SK-N-SH treated with all-trans-retinoic acid at 6 μM for 48 hours (cell line): ENCODE data around the gene PCDHB3.
"Not testable (repeated sequence)": the region's sequence is repeated elsewhere in the genome, so short reads cannot be mapped to it uniquely, and the experiment has no call there.

Experiments
- ATAC-seq: fragments of 200-7000 bp; cut with Tn5 transposase; 3 replicates; pipeline ENCODE4 v1.9.1; 2020; ENCODE audit warnings: mild to moderate bottlenecking, moderate library complexity
- ARNTL ChIP-seq: fragments of 450-650 bp; formaldehyde crosslinking; IDR thresholded peaks from 2 replicates; pipeline ENCODE4 v1.5.0; 2020; ENCODE audit warnings: low read depth, mild to moderate bottlenecking, moderate library complexity, borderline replicate concordance
- BACH2 ChIP-seq: fragments of 250-450 bp; sonication (Bioruptor Pico); IDR thresholded peaks from 2 replicates; pipeline ENCODE4 v1.9.0; 2021; ENCODE audit warnings: mild to moderate bottlenecking, borderline replicate concordance
- CSDC2 ChIP-seq: fragments of 250-450 bp; sonication (Bioruptor Pico); IDR thresholded peaks from 2 replicates; pipeline ENCODE4 v1.5.0; 2020; ENCODE audit warnings: mild to moderate bottlenecking, moderate library complexity
- ESRRG ChIP-seq: fragments of 250-450 bp; sonication (Bioruptor Pico); IDR thresholded peaks from 2 replicates; pipeline ENCODE4 v1.6.1; 2021; ENCODE audit warnings: mild to moderate bottlenecking
- GLIS3 ChIP-seq: fragments of 250-450 bp; sonication (Bioruptor Pico); IDR thresholded peaks from 2 replicates; pipeline ENCODE4 v1.5.0; 2020; ENCODE audit warnings: mild to moderate bottlenecking, moderate library complexity
- PPARA ChIP-seq: fragments of 250-450 bp; sonication (Bioruptor Pico); IDR thresholded peaks from 2 replicates; pipeline ENCODE4 v1.5.0; 2020; ENCODE audit warnings: mild to moderate bottlenecking, borderline replicate concordance
- TCF4 ChIP-seq: fragments of 250-450 bp; sonication (Bioruptor Pico); IDR thresholded peaks from 2 replicates; pipeline ENCODE4 v1.8.0; 2021; ENCODE audit warnings: mild to moderate bottlenecking, moderate library complexity, borderline replicate concordance
- ZC3H10 ChIP-seq: fragments of 250-450 bp; sonication (Bioruptor Pico); IDR thresholded peaks from 2 replicates; pipeline ENCODE4 v1.5.1; 2021; ENCODE audit warnings: mild to moderate bottlenecking, moderate library complexity
- ZFP30 ChIP-seq: fragments of 450-650 bp; formaldehyde crosslinking; IDR thresholded peaks from 2 replicates; pipeline ENCODE4 v1.5.0; 2022; ENCODE audit warnings: mild to moderate bottlenecking, moderate library complexity
- ZNF565 ChIP-seq: fragments of 450-650 bp; formaldehyde crosslinking; conservative IDR thresholded peaks from 2 replicates; pipeline ENCODE4 v1.5.0; 2020; ENCODE audit warnings: low read depth, mild to moderate bottlenecking, moderate library complexity
- ZNF8 ChIP-seq: fragments of 450-650 bp; formaldehyde crosslinking; IDR thresholded peaks from 2 replicates; pipeline ENCODE4 v1.5.0; 2020; ENCODE audit warnings: mild to moderate bottlenecking, moderate library complexity
- TF ChIP-seq, protein P1 (sequence below): fragments of 250-450 bp; sonication (Bioruptor Pico); IDR thresholded peaks from 2 replicates; pipeline ENCODE4 v1.8.0; 2020; ENCODE audit warnings: mild to moderate bottlenecking, moderate library complexity, borderline replicate concordance
- TF ChIP-seq, protein P2 (sequence below): fragments of 250-450 bp; sonication (Bioruptor Pico); IDR thresholded peaks from 2 replicates; pipeline ENCODE4 v1.5.1; 2021; ENCODE audit warnings: mild to moderate bottlenecking, moderate library complexity
- TF ChIP-seq, protein P3 (sequence below): fragments of 250-450 bp; sonication (Bioruptor Pico); IDR thresholded peaks from 2 replicates; pipeline ENCODE4 v1.8.0; 2021; ENCODE audit warnings: low read depth, mild to moderate bottlenecking, moderate library complexity, borderline replicate concordance

PCDHB3 gene

DNA sequence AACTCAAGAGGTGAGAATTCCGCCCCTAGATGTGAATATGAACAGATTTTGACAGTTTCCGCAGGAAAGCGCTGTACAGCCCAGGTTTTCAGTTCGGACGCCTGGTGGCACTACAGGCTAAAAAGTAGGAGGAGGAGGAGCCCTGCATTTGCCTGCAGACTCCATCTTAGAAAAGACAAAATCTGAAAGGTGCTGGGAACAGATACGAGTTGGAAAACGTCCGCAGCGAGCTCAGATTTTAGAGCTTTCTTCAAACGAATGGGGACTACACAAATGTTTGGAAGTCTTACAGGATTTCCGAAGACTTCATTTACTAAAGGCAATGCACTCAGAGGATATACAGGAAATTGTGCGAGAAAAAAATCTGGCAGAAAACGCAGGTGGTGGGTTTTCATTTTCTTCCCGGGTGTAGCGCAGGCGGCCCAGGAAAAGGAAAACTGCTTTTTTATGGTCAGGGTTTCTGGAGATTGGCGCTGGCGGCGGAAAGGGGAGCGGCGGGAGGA, 15.7 kb upstream of the PCDHB3 start:
- no peak for TF ChIP-seq CSDC2 (CRISPR knock-in tag)
- TF ChIP-seq, protein P1, sequence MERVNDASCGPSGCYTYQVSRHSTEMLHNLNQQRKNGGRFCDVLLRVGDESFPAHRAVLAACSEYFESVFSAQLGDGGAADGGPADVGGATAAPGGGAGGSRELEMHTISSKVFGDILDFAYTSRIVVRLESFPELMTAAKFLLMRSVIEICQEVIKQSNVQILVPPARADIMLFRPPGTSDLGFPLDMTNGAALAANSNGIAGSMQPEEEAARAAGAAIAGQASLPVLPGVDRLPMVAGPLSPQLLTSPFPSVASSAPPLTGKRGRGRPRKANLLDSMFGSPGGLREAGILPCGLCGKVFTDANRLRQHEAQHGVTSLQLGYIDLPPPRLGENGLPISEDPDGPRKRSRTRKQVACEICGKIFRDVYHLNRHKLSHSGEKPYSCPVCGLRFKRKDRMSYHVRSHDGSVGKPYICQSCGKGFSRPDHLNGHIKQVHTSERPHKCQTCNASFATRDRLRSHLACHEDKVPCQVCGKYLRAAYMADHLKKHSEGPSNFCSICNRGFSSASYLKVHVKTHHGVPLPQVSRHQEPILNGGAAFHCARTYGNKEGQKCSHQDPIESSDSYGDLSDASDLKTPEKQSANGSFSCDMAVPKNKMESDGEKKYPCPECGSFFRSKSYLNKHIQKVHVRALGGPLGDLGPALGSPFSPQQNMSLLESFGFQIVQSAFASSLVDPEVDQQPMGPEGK (CRISPR knock-in tag), result no peak
- TF ChIP-seq ARNTL (CRISPR knock-in tag), result no peak
- no peak for TF ChIP-seq ZNF565 (CRISPR knock-in tag)
- no peak for TF ChIP-seq ZNF8
- TF ChIP-seq TCF4, result no peak
- TF ChIP-seq, protein P2, sequence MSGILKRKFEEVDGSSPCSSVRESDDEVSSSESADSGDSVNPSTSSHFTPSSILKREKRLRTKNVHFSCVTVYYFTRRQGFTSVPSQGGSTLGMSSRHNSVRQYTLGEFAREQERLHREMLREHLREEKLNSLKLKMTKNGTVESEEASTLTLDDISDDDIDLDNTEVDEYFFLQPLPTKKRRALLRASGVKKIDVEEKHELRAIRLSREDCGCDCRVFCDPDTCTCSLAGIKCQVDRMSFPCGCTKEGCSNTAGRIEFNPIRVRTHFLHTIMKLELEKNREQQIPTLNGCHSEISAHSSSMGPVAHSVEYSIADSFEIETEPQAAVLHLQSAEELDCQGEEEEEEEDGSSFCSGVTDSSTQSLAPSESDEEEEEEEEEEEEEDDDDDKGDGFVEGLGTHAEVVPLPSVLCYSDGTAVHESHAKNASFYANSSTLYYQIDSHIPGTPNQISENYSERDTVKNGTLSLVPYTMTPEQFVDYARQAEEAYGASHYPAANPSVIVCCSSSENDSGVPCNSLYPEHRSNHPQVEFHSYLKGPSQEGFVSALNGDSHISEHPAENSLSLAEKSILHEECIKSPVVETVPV (CRISPR knock-in tag), result no peak
- TF ChIP-seq, all 23 proteins: peak for 0
- peak; percentile 100 for ATAC-seq

DNA sequence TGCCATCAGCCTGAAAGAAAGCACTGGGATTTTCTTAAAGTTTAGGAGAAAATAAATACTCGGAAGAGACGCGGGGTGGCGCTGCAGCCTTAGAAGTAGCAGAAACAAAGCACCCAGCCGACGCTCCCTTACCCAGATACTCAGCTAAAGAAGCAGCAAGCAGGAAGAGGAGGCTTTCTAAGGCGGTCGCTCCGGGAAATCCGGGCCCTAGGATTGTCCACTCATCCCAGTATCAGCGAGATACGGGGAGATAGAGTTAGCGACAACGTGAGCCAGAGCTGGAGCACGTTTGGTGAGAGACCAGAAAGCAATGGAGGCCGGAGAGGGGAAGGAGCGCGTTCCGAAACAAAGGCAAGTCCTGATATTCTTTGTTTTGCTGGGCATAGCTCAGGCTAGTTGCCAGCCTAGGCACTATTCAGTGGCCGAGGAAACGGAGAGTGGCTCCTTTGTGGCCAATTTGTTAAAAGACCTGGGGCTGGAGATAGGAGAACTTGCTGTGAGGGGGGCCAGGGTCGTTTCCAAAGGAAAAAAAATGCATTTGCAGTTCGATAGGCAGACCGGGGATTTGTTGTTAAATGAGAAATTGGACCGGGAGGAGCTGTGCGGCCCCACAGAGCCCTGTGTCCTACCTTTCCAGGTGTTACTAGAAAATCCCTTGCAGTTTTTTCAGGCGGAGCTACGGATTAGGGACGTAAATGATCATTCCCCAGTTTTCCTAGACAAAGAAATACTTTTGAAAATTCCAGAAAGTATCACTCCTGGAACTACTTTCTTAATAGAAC, 5.6 kb upstream of the PCDHB3 start, which contains the start of gene PCDHB2:
TSS of gene PCDHB2 (plus strand) at position 135 of the 782 bp plus-strand sequence. CDS start at position 311, 176 bp downstream.
- no peak for TF ChIP-seq ZC3H10 (CRISPR knock-in tag)
- TF ChIP-seq, protein P1 (CRISPR knock-in tag), result no peak
- TF ChIP-seq PPARA (CRISPR knock-in tag), result no peak
- TF ChIP-seq, all 23 proteins: peak for 0
- peak; percentile 67 for ATAC-seq

DNA sequence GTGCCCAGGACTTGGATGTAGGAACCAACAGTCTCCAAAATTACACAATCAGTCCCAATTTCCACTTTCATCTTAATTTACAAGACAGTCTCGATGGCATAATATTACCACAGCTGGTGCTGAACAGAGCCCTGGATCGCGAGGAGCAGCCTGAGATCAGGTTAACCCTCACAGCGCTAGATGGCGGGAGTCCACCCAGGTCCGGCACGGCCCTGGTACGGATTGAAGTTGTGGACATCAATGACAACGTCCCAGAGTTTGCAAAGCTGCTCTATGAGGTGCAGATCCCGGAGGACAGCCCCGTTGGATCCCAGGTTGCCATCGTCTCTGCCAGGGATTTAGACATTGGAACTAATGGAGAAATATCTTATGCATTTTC, 5.0 kb upstream of the PCDHB3 start:
- no peak for TF ChIP-seq ESRRG (CRISPR knock-in tag)
- TF ChIP-seq, protein P3, sequence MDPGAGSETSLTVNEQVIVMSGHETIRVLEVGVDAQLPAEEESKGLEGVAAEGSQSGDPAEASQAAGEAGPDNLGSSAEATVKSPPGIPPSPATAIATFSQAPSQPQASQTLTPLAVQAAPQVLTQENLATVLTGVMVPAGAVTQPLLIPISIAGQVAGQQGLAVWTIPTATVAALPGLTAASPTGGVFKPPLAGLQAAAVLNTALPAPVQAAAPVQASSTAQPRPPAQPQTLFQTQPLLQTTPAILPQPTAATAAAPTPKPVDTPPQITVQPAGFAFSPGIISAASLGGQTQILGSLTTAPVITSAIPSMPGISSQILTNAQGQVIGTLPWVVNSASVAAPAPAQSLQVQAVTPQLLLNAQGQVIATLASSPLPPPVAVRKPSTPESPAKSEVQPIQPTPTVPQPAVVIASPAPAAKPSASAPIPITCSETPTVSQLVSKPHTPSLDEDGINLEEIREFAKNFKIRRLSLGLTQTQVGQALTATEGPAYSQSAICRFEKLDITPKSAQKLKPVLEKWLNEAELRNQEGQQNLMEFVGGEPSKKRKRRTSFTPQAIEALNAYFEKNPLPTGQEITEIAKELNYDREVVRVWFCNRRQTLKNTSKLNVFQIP (CRISPR knock-in tag), result no peak
- ATAC-seq, result no peak

DNA sequence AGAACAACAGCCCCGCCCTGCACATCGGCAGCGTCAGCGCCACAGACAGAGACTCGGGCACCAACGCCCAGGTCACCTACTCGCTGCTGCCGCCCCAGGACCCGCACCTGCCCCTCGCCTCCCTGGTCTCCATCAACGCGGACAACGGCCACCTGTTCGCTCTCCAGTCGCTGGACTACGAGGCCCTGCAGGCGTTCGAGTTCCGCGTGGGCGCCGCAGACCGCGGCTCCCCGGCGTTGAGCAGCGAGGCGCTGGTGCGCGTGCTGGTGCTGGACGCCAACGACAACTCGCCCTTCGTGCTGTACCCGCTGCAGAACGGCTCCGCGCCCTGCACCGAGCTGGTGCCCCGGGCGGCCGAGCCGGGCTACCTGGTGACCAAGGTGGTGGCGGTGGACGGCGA, 4.1 kb upstream of the PCDHB3 start:
- ATAC-seq, result not testable (repeated sequence)

DNA sequence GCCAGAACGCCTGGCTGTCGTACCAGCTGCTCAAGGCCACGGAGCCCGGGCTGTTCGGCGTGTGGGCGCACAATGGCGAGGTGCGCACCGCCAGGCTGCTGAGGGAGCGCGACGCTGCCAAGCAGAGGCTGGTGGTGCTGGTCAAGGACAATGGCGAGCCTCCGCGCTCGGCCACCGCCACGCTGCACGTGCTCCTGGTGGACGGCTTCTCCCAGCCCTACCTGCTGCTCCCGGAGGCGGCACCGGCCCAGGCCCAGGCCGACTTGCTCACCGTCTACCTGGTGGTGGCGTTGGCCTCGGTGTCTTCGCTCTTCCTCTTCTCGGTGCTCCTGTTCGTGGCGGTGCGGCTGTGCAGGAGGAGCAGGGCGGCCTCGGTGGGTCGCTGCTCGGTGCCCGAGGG, 3.7 kb upstream of the PCDHB3 start:
- not testable (repeated sequence) for ATAC-seq

DNA sequence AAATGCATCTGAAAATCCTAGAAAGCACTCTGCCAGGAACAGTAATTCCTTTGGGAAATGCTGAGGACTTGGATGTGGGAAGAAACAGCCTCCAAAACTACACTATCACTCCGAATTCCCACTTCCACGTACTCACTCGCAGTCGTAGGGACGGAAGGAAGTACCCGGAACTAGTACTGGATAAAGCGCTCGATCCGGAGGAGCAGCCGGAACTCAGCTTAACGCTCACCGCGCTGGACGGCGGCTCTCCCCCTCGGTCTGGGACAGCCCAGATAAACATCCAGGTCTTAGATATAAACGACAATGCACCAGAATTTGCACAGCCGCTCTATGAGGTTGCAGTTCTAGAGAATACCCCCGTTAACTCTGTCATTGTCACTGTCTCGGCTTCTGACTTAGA, 786 bp downstream of the PCDHB3 start:
- no peak for ATAC-seq
- TF ChIP-seq, protein P3 (CRISPR knock-in tag), result no peak
- TF ChIP-seq CSDC2 (CRISPR knock-in tag) (no peak), ZNF565 (CRISPR knock-in tag) (no peak), GLIS3 (CRISPR knock-in tag) (no peak), TCF4 (no peak), BACH2 (no peak), ZFP30 (CRISPR knock-in tag) (no peak), ESRRG (CRISPR knock-in tag) (no peak), ZC3H10 (CRISPR knock-in tag) (no peak), ZNF8 (no peak), ARNTL (CRISPR knock-in tag) (no peak)
- TF ChIP-seq, protein P2 (CRISPR knock-in tag), result no peak
- TF ChIP-seq, protein P1 (CRISPR knock-in tag), result no peak

DNA sequence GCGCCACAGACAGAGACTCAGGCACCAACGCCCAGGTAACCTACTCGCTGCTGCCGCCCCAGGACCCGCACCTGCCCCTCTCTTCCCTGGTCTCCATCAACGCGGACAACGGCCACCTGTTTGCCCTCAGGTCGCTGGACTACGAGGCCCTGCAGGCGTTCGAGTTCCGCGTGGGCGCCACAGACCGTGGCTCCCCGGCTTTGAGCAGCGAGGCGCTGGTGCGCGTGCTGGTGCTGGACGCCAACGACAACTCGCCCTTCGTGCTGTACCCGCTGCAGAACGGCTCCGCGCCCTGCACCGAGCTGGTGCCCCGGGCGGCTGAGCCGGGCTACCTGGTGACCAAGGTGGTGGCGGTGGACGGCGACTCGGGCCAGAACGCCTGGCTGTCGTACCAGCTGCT, 1.8 kb downstream of the PCDHB3 start:
- not testable (repeated sequence) for ATAC-seq

DNA sequence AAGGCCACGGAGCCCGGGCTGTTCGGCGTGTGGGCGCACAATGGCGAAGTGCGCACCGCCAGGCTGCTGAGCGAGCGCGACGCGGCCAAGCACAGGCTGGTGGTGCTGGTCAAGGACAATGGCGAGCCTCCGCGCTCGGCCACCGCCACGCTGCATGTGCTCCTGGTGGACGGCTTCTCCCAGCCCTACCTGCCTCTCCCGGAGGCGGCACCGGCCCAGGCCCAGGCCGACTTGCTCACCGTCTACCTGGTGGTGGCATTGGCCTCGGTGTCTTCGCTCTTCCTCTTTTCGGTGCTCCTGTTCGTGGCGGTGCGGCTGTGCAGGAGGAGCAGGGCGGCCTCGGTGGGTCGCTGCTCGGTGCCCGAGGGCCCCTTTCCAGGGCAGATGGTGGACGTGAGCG, 2.2 kb downstream of the PCDHB3 start:
- ATAC-seq, result not testable (repeated sequence)
